Right lobe of liver (tissue), 4 donors: ENCODE data around the gene XRCC4.

Experiments
- POLR2A ChIP-seq: fragments of 450-650 bp; IDR thresholded peaks from one replicate; pipeline ENCODE4 v1.6.1; 2017; ENCODE audit warnings: antibody characterized with exemption, mild to moderate bottlenecking
- TF ChIP-seq, protein P1 (sequence below), 4 donors: fragments of 200-600 bp in 3 of 4; fragments of 450-650 bp in 1 of 4; IDR thresholded peaks; one replicate each; pipeline versions ENCODE4 v1.5.1 to v1.8.0; 2016 to 2022; ENCODE audit warnings: antibody characterized with exemption in 4 of 4, mild to moderate bottlenecking in 2 of 4
- donor health status: DM: no; HTN: no; CAD: no.
- donor health status: DM: no; HTN: no; CAD: no.
- donor health status: DM: no; HTN: yes; CAD: no.

DNA sequence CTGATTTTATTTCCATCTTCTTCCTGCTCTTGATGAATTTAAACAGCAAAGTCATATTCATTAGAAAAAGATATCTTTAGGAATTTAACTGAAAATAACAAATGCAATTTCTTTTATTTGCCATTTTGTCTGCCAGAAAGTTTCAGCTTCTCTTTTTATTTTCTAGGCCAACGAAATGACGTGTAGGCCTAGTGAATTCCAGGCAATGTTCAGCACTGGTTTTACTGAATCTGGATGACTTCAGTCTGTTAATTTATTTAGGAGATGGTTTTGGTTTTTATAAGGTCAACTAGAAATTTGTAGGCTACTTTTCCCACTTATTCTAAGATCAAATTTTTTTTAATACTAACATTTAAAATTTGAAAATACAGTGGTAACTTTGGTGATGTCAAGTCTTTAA lies 265.1 kb downstream of the XRCC4 start:
- TF ChIP-seq, protein P1, sequence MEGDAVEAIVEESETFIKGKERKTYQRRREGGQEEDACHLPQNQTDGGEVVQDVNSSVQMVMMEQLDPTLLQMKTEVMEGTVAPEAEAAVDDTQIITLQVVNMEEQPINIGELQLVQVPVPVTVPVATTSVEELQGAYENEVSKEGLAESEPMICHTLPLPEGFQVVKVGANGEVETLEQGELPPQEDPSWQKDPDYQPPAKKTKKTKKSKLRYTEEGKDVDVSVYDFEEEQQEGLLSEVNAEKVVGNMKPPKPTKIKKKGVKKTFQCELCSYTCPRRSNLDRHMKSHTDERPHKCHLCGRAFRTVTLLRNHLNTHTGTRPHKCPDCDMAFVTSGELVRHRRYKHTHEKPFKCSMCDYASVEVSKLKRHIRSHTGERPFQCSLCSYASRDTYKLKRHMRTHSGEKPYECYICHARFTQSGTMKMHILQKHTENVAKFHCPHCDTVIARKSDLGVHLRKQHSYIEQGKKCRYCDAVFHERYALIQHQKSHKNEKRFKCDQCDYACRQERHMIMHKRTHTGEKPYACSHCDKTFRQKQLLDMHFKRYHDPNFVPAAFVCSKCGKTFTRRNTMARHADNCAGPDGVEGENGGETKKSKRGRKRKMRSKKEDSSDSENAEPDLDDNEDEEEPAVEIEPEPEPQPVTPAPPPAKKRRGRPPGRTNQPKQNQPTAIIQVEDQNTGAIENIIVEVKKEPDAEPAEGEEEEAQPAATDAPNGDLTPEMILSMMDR (IDR thresholded peaks at IDR 0.05), result no peak
- TF ChIP-seq POLR2A, result no peak
